NCI-H1048 (cell line): Measurements from ENCODE around the gene OR51E2.
"Not testable (repeated sequence)": the region's sequence is repeated elsewhere in the genome, so short reads cannot be mapped to it uniquely, and the experiment has no call there.

Experiments used
- DNase-seq: peaks from one replicate; lab custom pipeline; 2025; lab: John Stamatoyannopoulos, UW

The OR51E2 gene, protein sequence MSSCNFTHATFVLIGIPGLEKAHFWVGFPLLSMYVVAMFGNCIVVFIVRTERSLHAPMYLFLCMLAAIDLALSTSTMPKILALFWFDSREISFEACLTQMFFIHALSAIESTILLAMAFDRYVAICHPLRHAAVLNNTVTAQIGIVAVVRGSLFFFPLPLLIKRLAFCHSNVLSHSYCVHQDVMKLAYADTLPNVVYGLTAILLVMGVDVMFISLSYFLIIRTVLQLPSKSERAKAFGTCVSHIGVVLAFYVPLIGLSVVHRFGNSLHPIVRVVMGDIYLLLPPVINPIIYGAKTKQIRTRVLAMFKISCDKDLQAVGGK

DNA sequence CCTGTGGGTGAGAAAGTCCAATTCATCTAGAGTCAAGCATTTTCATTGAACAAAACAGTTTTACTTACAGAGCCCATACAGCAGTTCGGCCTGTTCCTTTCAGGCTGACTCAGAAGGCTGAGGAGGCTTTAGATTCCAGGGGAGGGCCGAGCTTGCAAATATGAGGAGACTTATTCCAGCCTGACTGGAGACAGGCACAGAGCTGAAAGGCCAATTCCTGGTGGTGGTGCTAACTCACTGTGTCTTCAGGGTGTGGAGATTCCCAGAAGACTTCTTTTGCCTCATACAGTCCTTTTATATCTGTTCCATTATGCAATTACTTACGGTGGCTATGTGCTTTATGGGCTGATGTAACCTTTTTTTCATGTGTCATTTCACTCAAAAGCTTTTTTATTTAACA lies at the start of gene OR51E2:
OR51E2 (minus strand) TSS at position 269 of the 400 bp plus-strand sequence. CDS start 15,142 bp downstream, outside the sequence.
- no peak for DNase-seq

DNA sequence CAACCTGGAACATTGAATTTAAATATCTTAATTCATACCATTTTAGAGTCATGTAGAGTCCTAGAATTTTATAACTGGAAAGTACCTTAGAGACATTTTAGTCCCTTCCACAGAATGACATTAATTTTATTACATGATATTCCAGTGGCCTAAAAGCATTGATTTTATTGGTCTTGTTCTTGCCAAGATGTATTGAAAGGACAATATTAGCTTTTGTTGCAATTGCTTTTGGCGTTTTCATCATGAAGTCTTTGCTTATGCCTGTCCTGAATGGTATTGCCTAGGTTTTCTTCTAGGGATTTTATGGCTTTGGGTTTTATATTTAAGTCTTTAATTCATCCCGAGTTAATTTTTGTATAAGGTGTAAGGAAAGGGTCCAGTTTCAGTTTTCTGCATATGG lies 43.1 kb upstream of the OR51E2 start:
- DNase-seq, result no peak

- DNase-seq, result no peak
Observed at GRCh38 chr11:4727171-4727570, 29.5 kb upstream of the OR51E2 start.

DNA sequence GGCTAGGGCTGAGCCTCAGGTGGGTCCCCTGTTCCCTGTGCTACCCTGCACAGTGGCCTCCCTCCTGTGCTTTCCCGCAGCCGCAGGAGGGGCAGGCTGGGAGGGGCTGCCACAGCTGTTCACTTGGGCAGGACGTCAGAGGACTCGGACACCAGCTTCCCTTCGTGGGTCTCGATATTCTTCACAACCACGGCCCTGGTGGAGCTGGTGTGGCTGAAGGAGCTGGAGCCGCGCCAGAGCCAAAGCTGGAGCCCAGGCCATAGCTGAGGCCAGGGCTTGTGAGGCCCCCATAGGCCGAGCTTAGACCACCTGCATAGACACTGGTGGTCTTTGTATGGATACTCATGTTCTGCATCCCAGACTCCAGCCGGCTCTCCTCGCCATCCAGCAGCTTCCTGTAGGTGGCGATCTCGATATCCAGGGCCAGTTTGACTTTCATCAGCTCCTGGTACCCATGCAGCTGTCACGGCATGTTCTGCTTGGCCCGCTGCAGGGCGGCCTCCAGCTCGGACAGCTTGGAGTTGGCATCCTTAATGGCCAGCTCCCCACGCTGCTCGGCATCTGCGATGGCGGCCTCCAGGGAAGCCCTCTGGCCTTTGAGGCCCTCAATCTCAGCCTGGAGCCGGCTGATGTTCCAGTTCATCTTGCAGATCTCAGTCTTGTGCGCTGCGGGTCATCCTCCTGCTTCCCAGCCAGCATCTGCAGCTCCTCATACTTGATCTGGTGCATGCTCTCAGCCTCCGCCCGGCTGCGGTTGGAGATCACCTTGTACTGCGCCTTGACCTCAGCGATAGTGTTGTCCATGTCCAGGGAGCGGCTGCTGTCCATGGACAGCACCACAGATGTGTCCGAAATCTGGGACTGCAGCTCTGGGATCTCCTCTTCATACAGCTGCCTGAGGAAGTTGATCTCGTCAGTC lies 25.2 kb upstream of the OR51E2 start:
- not testable (repeated sequence) for DNase-seq

DNA sequence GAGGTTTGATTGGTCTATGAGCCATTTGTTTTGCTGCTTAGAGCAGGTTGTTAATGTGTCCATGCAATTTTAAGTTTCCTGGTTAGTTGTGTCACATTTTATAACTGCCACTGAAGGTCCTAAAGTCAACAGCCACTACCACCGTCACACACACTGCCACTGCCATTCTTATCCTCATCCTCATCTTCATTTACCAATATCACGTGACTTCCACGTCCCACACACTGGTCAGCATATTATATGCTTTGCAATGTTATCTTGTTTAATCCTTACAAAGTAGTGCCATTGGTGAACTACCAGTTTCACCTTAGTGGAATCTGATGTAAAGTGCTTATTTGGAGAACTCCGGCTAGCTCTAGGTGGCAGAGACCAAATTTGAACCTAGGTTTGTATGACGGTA lies 16.6 kb upstream of the OR51E2 start:
- no peak for DNase-seq

DNA sequence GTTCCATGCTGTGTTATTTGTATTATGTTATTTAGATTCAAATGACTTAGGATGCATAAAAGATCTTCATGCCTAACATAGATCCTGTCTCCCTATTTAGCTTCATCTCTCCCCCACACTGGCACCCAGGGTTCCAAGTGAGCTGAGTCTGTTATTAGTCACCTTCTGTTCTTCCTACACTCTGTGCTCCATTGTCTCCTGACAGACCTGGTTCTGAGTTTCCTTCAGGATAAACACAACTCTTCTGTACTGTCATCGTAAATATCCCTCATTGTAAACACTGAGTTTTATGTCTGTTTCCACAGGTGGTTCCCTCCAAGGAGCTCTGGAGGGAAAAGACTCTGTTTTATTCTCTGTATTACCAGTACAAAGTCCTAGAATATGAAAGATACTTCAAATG lies 15.6 kb upstream of the OR51E2 start:
- no peak for DNase-seq

- DNase-seq, result no peak
Observed at GRCh38 chr11:4704790-4705334, 7.2 kb upstream of the OR51E2 start.

DNA sequence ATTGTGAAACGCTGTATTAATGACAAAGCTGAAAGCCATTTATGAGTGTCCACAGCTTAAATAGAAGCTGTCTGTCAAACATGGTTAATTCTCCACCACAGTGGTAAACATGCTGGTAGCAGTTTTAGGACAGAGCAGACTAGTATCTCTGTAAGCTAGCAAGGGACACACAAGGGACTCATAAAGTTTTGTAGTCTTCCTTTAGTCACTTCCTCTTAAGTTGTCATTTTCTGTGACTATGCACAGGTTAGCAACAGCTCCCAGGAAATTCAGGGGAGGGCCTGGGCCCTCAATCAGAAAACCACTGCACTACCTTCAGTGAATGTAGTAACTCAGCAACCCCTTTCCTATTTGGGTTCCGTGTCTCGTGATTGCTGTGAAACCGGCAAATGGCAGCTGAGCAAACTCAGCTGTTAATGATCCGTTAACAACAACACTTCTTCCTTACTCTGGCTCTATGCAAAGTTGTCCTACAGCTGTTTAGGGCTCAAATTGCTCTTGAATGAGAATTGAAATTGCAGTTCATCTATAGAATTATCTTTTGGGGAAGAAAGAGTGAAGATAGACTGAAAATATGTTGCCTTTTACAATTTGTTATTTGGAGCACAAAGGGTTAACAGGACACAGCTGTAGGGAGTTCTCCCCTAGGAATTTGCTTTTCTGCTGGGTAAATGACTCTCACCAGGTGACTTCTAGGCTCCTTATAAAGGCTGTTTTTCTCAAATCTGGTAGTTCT lies 6.6 kb upstream of the OR51E2 start, which contains the start of gene MMP26:
MMP26 (plus strand) TSS at position 731 of the 736 bp plus-strand sequence.
- DNase-seq, result no peak

GRCh38 chr11:4700436-4700820 lies 2.8 kb upstream of the OR51E2 start:
- DNase-seq, result no peak

DNA sequence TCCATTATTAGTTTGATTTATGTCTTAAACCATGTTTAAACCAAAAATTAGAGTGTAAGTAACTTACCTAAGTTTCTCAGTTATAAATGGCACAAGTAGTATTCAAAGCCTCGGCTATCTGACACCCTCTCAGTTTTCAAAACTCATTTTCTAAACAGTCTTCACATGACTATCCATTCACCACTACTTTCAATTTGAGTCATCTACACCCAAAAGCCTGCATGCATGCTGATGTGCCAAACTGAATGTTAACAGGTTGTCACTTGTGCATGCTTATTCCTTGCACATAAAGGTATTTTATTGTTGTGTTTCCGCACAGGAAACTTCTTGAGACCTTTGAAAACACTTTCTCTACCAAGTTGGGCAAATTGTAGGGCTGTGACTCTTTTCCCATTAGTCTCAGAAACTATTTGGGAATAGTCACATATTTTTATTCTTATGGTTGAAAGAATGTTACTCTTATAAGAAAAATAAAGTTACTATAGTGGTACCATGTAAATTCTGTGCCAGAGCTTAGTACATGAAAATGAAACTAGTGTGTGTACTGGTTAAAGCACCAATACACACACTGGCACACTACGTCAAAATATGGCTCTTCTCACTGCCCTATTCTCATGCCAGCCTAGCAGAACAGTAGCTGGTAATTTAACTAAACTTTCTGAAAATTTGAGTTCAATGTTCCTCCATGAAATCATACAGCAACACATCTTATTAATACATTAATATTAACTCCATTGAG lies 2.2 kb upstream of the OR51E2 start:
- DNase-seq, result no peak

DNA sequence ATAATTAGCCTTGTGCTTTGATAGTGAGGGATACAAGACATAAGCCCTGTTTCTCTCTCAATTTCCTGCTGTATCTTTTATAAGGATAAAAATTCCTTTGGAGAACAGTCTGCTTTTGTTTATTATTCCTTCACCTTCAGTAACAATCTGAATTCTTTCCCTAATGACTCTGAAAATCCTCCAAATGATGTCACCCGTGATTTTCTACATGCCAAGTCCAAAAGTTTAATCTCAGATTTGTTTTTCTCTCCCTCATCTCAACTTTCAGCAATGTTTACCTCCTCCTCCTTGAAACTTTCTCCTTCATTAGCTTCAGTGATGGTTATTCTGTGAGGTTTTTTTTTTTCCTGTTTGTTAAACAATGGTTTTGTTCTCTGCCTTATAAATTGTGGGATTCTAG lies 2.2 kb downstream of the OR51E2 start:
- DNase-seq, result no peak

DNA sequence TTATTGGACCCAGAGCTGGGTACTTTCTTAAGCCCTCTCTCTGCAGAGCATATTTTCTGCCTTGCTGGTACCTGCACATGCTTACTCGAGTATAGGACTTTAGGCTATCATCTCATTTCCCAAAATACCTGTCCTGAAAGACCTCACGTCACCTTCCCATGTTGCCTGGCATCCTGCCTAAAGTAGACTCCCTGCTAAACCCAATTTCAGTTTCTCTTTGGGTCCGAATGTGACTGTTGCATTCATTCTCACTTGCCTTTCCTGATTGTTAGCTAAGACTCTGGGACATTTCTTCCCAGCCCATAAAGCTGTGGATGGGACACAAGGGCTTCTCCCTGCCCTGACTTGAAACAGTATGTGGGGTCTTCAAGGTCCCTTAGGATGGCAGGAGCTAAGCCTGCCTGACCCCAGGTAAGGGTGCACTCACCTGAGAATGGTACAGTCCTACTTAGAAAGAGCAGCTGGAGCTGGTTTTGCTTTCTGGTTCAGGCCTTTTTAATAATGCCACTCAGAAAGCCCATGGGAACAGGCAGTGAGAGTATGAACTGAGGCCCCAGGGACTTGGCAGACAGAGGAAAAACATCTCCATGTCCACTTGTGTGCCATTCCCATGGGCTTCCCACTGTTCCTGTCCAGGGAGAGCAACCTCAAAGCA lies 12.9 kb downstream of the OR51E2 start:
- DNase-seq, result no peak

DNA sequence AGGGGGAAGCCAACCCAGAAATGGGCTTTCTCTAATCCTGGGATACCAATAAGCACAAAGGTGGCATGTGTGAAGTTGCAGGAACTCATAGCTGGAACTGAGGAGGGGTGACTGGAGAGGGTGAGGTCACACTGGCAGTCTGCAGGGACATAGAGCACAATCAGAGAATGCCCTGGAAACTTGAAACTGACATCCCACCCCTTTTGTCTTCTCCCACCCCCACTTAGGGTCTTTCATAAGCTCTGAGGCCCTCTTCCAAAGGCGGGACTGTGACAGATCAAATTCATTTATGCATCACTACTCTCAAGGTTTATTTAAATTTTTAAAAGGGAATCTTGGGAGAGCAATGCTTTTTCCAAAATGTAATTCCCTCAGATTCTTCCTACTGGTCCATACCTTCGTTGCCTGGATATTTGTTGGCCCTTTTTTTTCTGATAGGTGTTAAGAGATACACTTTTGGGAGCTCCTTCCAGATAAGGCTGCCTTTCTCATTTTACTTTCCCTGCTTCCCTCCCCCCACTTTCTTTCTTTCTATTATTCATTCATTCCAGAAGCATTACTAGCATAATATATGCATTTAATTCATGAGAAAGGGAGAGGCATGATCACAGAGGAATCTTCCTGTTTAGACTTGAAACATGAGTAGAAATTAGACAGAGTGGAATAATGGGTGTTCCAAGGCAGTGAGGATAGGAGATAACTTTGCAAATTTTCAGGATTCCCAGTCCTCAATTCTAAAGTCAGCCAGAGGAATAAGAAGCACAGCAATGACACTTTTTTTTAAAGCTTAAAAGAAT lies 14.8 kb downstream of the OR51E2 start:
- no peak for DNase-seq

GRCh38 chr11:4680341-4680740 lies 17.3 kb downstream of the OR51E2 start:
- DNase-seq, result no peak

GRCh38 chr11:4677948-4678347 lies 19.7 kb downstream of the OR51E2 start:
- no peak for DNase-seq

DNA sequence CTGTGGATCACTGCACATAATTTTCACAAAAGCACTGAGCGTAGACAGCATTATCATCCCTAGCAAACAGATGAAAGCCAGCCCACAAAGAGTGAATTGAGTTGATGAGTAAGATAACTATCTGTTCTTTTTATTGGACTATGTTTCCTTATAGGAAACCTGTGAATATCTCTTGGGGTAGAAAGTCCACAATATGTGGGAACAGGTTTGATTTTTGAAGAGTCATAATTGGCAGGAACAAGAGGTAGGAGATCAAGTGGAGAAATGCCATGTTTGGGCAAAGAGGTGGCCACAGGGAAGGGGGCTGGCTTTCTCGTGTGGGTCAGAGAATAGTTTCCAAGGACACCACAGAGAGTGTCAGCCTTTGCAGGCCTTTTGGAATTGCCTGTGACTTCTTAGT lies 23.9 kb downstream of the OR51E2 start:
- DNase-seq, result no peak

- DNase-seq, result no peak
Observed at GRCh38 chr11:4672470-4672869, 25.2 kb downstream of the OR51E2 start.

GRCh38 chr11:4671741-4672140 lies 25.9 kb downstream of the OR51E2 start:
- DNase-seq, result no peak

DNA sequence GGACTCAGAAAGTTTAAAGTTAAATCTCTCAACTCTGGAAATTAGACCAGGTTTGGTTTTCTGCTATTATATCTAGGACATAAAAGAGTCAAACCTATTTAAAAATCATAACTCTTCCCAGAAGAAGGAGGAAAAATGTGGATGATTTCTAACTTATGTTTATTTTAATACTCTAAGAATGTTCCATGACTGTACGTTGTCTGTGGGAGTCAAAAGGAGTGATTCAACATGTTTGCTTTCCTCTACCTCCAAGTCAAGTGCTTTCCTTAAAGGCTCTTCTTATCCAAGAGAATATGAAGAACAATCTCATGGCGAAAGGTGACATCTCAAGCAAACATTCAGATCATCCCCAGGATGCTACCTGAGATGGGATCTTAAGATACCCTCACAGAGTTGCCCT lies 32.2 kb downstream of the OR51E2 start:
- no peak for DNase-seq

DNA sequence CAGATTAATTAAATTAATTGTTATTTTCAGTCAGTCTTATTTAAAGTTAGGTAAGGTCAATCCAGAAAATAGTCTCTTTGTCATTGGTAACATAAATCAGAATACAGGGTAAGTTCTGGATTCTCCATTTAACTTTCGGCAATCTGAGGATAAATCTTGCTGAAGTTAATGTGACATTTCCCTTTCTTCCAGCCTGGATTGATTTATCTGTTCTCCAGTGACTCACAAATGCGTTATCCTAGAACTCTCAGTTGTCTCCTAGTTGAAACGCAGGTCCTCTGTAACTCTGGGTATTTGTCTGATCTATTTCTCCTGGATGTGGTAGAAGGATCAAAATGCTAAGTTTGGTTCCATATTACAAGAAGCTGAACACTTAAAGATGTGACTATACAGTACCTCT lies 32.9 kb downstream of the OR51E2 start:
- no peak for DNase-seq
